Measurements from ENCODE around the gene MBNL1.
A peak's percentile ranks its signal among the peaks of the same experiment; 100 is the strongest.

MBNL1 gene

GRCh38 chr3:152319831-152320617 is 51.3 kb downstream of the MBNL1 start:
- Mint-ChIP-seq H3K9me3 (no peaks in the 10 kb centered on the region), H3K27ac (peak overlapping the region; percentile 29), H3K4me3 (no peak overlapping the region), H3K4me1 (peaks cover 88% of the 10 kb centered on the region), H3K36me3 (ENCODE audit: low read depth) (peaks cover 34% of the 10 kb centered on the region), H3K27me3 (no peaks in the 10 kb centered on the region)
- DNase-seq (no peak), ATAC-seq (no peak)

- ATAC-seq (no peak), DNase-seq (no peak)
- H3K27me3 Mint-ChIP-seq: no peaks in the 10 kb centered on the region
- H3K27ac Mint-ChIP-seq: peak overlapping the region; percentile 56
- peaks cover 86% of the 10 kb centered on the region for H3K4me1 Mint-ChIP-seq
- no peak overlapping the region for H3K4me3 Mint-ChIP-seq
- H3K9me3 Mint-ChIP-seq: peaks cover 7% of the 10 kb centered on the region
- H3K36me3 Mint-ChIP-seq (ENCODE audit: low read depth): peaks cover 41% of the 10 kb centered on the region
Measured at GRCh38 chr3:152321200-152321954, 52.6 kb downstream of the MBNL1 start.

- DNase-seq (no peak), ATAC-seq (no peak)
- H3K27me3 Mint-ChIP-seq: no peaks in the 10 kb centered on the region
- peaks cover 84% of the 10 kb centered on the region for H3K4me1 Mint-ChIP-seq
- peaks cover 7% of the 10 kb centered on the region for H3K9me3 Mint-ChIP-seq
- peak overlapping the region; percentile 71 for H3K27ac Mint-ChIP-seq
- no peak overlapping the region for H3K4me3 Mint-ChIP-seq
- peaks cover 41% of the 10 kb centered on the region for H3K36me3 Mint-ChIP-seq (ENCODE audit: low read depth)
Measured at GRCh38 chr3:152321955-152322377, 53.2 kb downstream of the MBNL1 start.

- H3K9me3 Mint-ChIP-seq: peaks cover 7% of the 10 kb centered on the region
- peak overlapping the region; percentile 71 for H3K27ac Mint-ChIP-seq
- DNase-seq (no peak), ATAC-seq (no peak)
- no peak overlapping the region for H3K4me3 Mint-ChIP-seq
- peaks cover 81% of the 10 kb centered on the region for H3K4me1 Mint-ChIP-seq
- no peaks in the 10 kb centered on the region for H3K27me3 Mint-ChIP-seq
- peaks cover 41% of the 10 kb centered on the region for H3K36me3 Mint-ChIP-seq (ENCODE audit: low read depth)
Measured at GRCh38 chr3:152322756-152323155, 54.0 kb downstream of the MBNL1 start.

- peaks cover 80% of the 10 kb centered on the region for H3K4me1 Mint-ChIP-seq
- H3K27ac Mint-ChIP-seq: peak overlapping the region; percentile 68
- DNase-seq (no peak), ATAC-seq (peak; percentile 70)
- peaks cover 7% of the 10 kb centered on the region for H3K9me3 Mint-ChIP-seq
- H3K27me3 Mint-ChIP-seq: no peaks in the 10 kb centered on the region
- H3K4me3 Mint-ChIP-seq: peak overlapping the region; percentile 54
- H3K36me3 Mint-ChIP-seq (ENCODE audit: low read depth): peaks cover 37% of the 10 kb centered on the region
Measured at GRCh38 chr3:152323834-152324233, 55.1 kb downstream of the MBNL1 start.

- peak overlapping the region; percentile 76 for H3K27ac Mint-ChIP-seq
- H3K9me3 Mint-ChIP-seq: peaks cover 7% of the 10 kb centered on the region
- no peak for DNase-seq
- peak; percentile 60 for ATAC-seq
- H3K36me3 Mint-ChIP-seq (ENCODE audit: low read depth): peaks cover 36% of the 10 kb centered on the region
- no peaks in the 10 kb centered on the region for H3K27me3 Mint-ChIP-seq
- no peak overlapping the region for H3K4me3 Mint-ChIP-seq
- peaks cover 78% of the 10 kb centered on the region for H3K4me1 Mint-ChIP-seq
Measured at GRCh38 chr3:152325136-152325535, 56.4 kb downstream of the MBNL1 start.

- no peak for ATAC-seq
- peaks cover 82% of the 10 kb centered on the region for H3K4me1 Mint-ChIP-seq
- H3K36me3 Mint-ChIP-seq (ENCODE audit: low read depth): peaks cover 43% of the 10 kb centered on the region
- peaks cover 7% of the 10 kb centered on the region for H3K9me3 Mint-ChIP-seq
- peak overlapping the region; percentile 45 for H3K27ac Mint-ChIP-seq
- H3K4me3 Mint-ChIP-seq: no peak overlapping the region
- no peaks in the 10 kb centered on the region for H3K27me3 Mint-ChIP-seq
- DNase-seq: no peak
Measured at GRCh38 chr3:152327203-152327602, 58.5 kb downstream of the MBNL1 start.

GRCh38 chr3:152328841-152329240 is 60.1 kb downstream of the MBNL1 start:
- Mint-ChIP-seq H3K4me1 (peaks cover 85% of the 10 kb centered on the region), H3K27ac (peak overlapping the region; percentile 67), H3K27me3 (no peaks in the 10 kb centered on the region), H3K4me3 (peak overlapping the region; percentile 22), H3K36me3 (ENCODE audit: low read depth) (peaks cover 42% of the 10 kb centered on the region), H3K9me3 (peaks cover 7% of the 10 kb centered on the region)
- no peak for DNase-seq
- ATAC-seq: no peak

- ATAC-seq (no peak), DNase-seq (no peak)
- peaks cover 43% of the 10 kb centered on the region for H3K36me3 Mint-ChIP-seq (ENCODE audit: low read depth)
- H3K27ac Mint-ChIP-seq: peak overlapping the region; percentile 90
- peaks cover 88% of the 10 kb centered on the region for H3K4me1 Mint-ChIP-seq
- peaks cover 5% of the 10 kb centered on the region for H3K9me3 Mint-ChIP-seq
- H3K4me3 Mint-ChIP-seq: no peak overlapping the region
- no peaks in the 10 kb centered on the region for H3K27me3 Mint-ChIP-seq
Measured at GRCh38 chr3:152330559-152330958, 61.8 kb downstream of the MBNL1 start.

GRCh38 chr3:152331018-152331541 is 62.4 kb downstream of the MBNL1 start:
- H3K36me3 Mint-ChIP-seq (ENCODE audit: low read depth): peaks cover 43% of the 10 kb centered on the region
- peaks cover 88% of the 10 kb centered on the region for H3K4me1 Mint-ChIP-seq
- peaks cover under 1% of the 10 kb centered on the region for H3K9me3 Mint-ChIP-seq
- DNase-seq (no peak), ATAC-seq (peak; percentile 57)
- H3K27ac Mint-ChIP-seq: peak overlapping the region; percentile 90
- H3K27me3 Mint-ChIP-seq: no peaks in the 10 kb centered on the region
- H3K4me3 Mint-ChIP-seq: peak overlapping the region; percentile 21

GRCh38 chr3:152331998-152332397 is 63.3 kb downstream of the MBNL1 start:
- H3K4me1 Mint-ChIP-seq: peaks cover 89% of the 10 kb centered on the region
- H3K36me3 Mint-ChIP-seq (ENCODE audit: low read depth): peaks cover 42% of the 10 kb centered on the region
- ATAC-seq (no peak), DNase-seq (no peak)
- no peaks in the 10 kb centered on the region for H3K9me3 Mint-ChIP-seq
- H3K27ac Mint-ChIP-seq: peak overlapping the region; percentile 90
- no peak overlapping the region for H3K4me3 Mint-ChIP-seq
- H3K27me3 Mint-ChIP-seq: no peaks in the 10 kb centered on the region

- Mint-ChIP-seq H3K4me1 (peaks cover 89% of the 10 kb centered on the region), H3K9me3 (no peaks in the 10 kb centered on the region), H3K36me3 (ENCODE audit: low read depth) (peaks cover 44% of the 10 kb centered on the region), H3K4me3 (no peak overlapping the region), H3K27ac (peak overlapping the region; percentile 71), H3K27me3 (no peaks in the 10 kb centered on the region)
- ATAC-seq (no peak), DNase-seq (no peak)
Measured at GRCh38 chr3:152333928-152334327, 65.2 kb downstream of the MBNL1 start.

- H3K27ac Mint-ChIP-seq: peak overlapping the region; percentile 71
- peak overlapping the region; percentile 37 for H3K4me3 Mint-ChIP-seq
- ATAC-seq: no peak
Measured at GRCh38 chr3:152334761-152335160, 66.0 kb downstream of the MBNL1 start.

GRCh38 chr3:152335273-152335672 is 66.5 kb downstream of the MBNL1 start:
- H3K27me3 Mint-ChIP-seq: no peaks in the 10 kb centered on the region
- peak overlapping the region; percentile 71 for H3K27ac Mint-ChIP-seq
- DNase-seq: no peak
- peaks cover 90% of the 10 kb centered on the region for H3K4me1 Mint-ChIP-seq
- H3K36me3 Mint-ChIP-seq (ENCODE audit: low read depth): peaks cover 47% of the 10 kb centered on the region
- H3K4me3 Mint-ChIP-seq: peak overlapping the region; percentile 37
- ATAC-seq: peak; percentile 69
- no peaks in the 10 kb centered on the region for H3K9me3 Mint-ChIP-seq

More at GRCh38 chr3:152334761-152335160, 66.0 kb downstream of the MBNL1 start:
- Mint-ChIP-seq H3K9me3 (no peaks in the 10 kb centered on the region), H3K27me3 (no peaks in the 10 kb centered on the region), H3K36me3 (ENCODE audit: low read depth) (peaks cover 45% of the 10 kb centered on the region), H3K4me1 (peaks cover 90% of the 10 kb centered on the region)
- no peak for DNase-seq

Data from activated naive CD8-positive, alpha-beta T cell treated with anti-CD3 and anti-CD28 coated beads, Interleukin-2, amount 50 U/mL, for 24 hours (primary cell).